HepG2 (cell line): ENCODE results near the gene SLIT1.

Source experiments
- BRCA1 ChIP-seq: sonication (generic); formaldehyde crosslinking; IDR thresholded peaks from 2 replicates; pipeline ENCODE4 v1.4.0; 2020; ENCODE audit warnings: missing genetic modification reagents
- NR2F6 ChIP-seq, 2 experiments: IDR thresholded peaks; 2 replicates each; pipeline ENCODE4 v1.6.1; 2016; ENCODE audit warnings: antibody characterized with exemption in 1 of 2, mild to moderate bottlenecking in 1 of 2
- NR3C1 ChIP-seq: sonication (generic); formaldehyde crosslinking; IDR thresholded peaks from 2 replicates; pipeline ENCODE4 v1.4.0; 2020; ENCODE audit warnings: missing genetic modification reagents
- ZBTB21 ChIP-seq: sonication (generic); formaldehyde crosslinking; IDR thresholded peaks from 2 replicates; pipeline ENCODE4 v1.4.0; 2020; ENCODE audit warnings: missing genetic modification reagents
- ZNF441 ChIP-seq: sonication (generic); formaldehyde crosslinking; IDR thresholded peaks from 2 replicates; pipeline ENCODE4 v1.7.0; 2021; ENCODE audit warnings: missing genetic modification reagents, borderline replicate concordance
- ZNF747 ChIP-seq: sonication (generic); formaldehyde crosslinking; IDR thresholded peaks from 2 replicates; pipeline ENCODE4 v1.8.1; 2023; ENCODE audit warnings: missing genetic modification reagents, mild to moderate bottlenecking, borderline replicate concordance

GRCh38 chr10:96998329-96998888 lies 187.3 kb downstream of the SLIT1 start:
- TF ChIP-seq ZBTB21 (CRISPR knock-in tag) = no peak
- TF ChIP-seq NR3C1 = no peak
- no peak for TF ChIP-seq ZNF747 (CRISPR knock-in tag)
- TF ChIP-seq BRCA1 (CRISPR knock-in tag) = no peak
- no peak for TF ChIP-seq ZNF441 (CRISPR knock-in tag)
- no peak for TF ChIP-seq NR2F6 (IDR thresholded peaks at IDR 0.05)
- TF ChIP-seq NR2F6 (CRISPR knock-in tag; IDR thresholded peaks at IDR 0.05) = peak; percentile 18; the same call in 1 of the 2 replicates
